H1 (cell line): ENCODE measurements around the gene INPP4B. TPM values are rescaled to one million over a fixed set of nuclear protein-coding genes. Genes with fewer than 3 reads are reported as not detected.

Source experiments
- ASH2L ChIP-seq: fragments of 200-600, 300-600 bp; sonication (generic); IDR thresholded peaks from one replicate; pipeline ENCODE4 v1.7.1; 2017; ENCODE audit warnings: low read length
- EZH2 ChIP-seq: fragments of 200-600 bp; sonication (generic); IDR thresholded peaks from 2 replicates; pipeline ENCODE4 v1.7.1; 2012; ENCODE audit warnings: low read depth, mild to moderate bottlenecking, moderate library complexity, low read length, inconsistent platforms; ENCODE audit not compliant: severe bottlenecking
- PHF8 ChIP-seq: fragments of 200-600 bp; sonication (generic); conservative IDR thresholded peaks from 2 replicates; pipeline ENCODE4 v1.7.1; 2012; ENCODE audit warnings: low read depth, mild to moderate bottlenecking, inconsistent platforms, low read length, moderate library complexity
- POLR2A ChIP-seq, 2 experiments: IDR thresholded peaks; 1 replicate in 1 of 2; 2 replicates in 1 of 2; pipeline ENCODE4 v1.6.1; 2011; ENCODE audit warnings: low read depth in 2 of 2, low read length in 2 of 2, mild to moderate bottlenecking in 2 of 2; ENCODE audit errors: control extremely low read depth in 1 of 2
- TEAD4 ChIP-seq: IDR thresholded peaks from 2 replicates; pipeline ENCODE4 v1.6.1; 2012; ENCODE audit warnings: low read depth, low read length, inconsistent platforms, mixed read lengths
- polyA plus RNA-seq, 7 experiments: library from polyadenylated mRNA; depleted of rRNA in 3 of 7; stranded (reverse) in 5 of 7; unstranded in 2 of 7; fragments of >200 nt in 5 of 7; fragments of 200-250 nt in 2 of 7; gene quantifications; 1 replicate in 5 of 7; 2 replicates in 1 of 7; 4 replicates in 1 of 7; pipeline versions ENCODE4 v1.2.1 to v1.2.3, GENCODE V29; 2011 to 2013; ENCODE audit warnings: missing spikeins in 2 of 7, mixed read lengths in 2 of 7
- total RNA-seq: library from RNA; stranded (reverse); fragmentation: NEBNext Ultra II Directional; extraction: Animal tissue kit (Norgen Biotek cat#: 25700); gene quantifications from 2 replicates; pipeline ENCODE4 v1.2.1, GENCODE V29; 2021
- TF ChIP-seq, protein P1 (sequence below): fragments of 300-600 bp; sonication (generic); IDR thresholded peaks from 2 replicates; pipeline ENCODE4 v1.7.1; 2012; ENCODE audit warnings: low read length, moderate library complexity, mild to moderate bottlenecking, inconsistent platforms; ENCODE audit not compliant: insufficient replicate concordance

INPP4B gene
- total and polyA plus RNA-seq, 2 of the 8 experiments (the other 6 are each of a cell fraction or from before 2014, with no cell fraction given), result 0.11 to 0.54 TPM

GRCh38 chr4:142041788-142042187 lies 804.3 kb downstream of the INPP4B start (continued):
- TF ChIP-seq, protein P1, sequence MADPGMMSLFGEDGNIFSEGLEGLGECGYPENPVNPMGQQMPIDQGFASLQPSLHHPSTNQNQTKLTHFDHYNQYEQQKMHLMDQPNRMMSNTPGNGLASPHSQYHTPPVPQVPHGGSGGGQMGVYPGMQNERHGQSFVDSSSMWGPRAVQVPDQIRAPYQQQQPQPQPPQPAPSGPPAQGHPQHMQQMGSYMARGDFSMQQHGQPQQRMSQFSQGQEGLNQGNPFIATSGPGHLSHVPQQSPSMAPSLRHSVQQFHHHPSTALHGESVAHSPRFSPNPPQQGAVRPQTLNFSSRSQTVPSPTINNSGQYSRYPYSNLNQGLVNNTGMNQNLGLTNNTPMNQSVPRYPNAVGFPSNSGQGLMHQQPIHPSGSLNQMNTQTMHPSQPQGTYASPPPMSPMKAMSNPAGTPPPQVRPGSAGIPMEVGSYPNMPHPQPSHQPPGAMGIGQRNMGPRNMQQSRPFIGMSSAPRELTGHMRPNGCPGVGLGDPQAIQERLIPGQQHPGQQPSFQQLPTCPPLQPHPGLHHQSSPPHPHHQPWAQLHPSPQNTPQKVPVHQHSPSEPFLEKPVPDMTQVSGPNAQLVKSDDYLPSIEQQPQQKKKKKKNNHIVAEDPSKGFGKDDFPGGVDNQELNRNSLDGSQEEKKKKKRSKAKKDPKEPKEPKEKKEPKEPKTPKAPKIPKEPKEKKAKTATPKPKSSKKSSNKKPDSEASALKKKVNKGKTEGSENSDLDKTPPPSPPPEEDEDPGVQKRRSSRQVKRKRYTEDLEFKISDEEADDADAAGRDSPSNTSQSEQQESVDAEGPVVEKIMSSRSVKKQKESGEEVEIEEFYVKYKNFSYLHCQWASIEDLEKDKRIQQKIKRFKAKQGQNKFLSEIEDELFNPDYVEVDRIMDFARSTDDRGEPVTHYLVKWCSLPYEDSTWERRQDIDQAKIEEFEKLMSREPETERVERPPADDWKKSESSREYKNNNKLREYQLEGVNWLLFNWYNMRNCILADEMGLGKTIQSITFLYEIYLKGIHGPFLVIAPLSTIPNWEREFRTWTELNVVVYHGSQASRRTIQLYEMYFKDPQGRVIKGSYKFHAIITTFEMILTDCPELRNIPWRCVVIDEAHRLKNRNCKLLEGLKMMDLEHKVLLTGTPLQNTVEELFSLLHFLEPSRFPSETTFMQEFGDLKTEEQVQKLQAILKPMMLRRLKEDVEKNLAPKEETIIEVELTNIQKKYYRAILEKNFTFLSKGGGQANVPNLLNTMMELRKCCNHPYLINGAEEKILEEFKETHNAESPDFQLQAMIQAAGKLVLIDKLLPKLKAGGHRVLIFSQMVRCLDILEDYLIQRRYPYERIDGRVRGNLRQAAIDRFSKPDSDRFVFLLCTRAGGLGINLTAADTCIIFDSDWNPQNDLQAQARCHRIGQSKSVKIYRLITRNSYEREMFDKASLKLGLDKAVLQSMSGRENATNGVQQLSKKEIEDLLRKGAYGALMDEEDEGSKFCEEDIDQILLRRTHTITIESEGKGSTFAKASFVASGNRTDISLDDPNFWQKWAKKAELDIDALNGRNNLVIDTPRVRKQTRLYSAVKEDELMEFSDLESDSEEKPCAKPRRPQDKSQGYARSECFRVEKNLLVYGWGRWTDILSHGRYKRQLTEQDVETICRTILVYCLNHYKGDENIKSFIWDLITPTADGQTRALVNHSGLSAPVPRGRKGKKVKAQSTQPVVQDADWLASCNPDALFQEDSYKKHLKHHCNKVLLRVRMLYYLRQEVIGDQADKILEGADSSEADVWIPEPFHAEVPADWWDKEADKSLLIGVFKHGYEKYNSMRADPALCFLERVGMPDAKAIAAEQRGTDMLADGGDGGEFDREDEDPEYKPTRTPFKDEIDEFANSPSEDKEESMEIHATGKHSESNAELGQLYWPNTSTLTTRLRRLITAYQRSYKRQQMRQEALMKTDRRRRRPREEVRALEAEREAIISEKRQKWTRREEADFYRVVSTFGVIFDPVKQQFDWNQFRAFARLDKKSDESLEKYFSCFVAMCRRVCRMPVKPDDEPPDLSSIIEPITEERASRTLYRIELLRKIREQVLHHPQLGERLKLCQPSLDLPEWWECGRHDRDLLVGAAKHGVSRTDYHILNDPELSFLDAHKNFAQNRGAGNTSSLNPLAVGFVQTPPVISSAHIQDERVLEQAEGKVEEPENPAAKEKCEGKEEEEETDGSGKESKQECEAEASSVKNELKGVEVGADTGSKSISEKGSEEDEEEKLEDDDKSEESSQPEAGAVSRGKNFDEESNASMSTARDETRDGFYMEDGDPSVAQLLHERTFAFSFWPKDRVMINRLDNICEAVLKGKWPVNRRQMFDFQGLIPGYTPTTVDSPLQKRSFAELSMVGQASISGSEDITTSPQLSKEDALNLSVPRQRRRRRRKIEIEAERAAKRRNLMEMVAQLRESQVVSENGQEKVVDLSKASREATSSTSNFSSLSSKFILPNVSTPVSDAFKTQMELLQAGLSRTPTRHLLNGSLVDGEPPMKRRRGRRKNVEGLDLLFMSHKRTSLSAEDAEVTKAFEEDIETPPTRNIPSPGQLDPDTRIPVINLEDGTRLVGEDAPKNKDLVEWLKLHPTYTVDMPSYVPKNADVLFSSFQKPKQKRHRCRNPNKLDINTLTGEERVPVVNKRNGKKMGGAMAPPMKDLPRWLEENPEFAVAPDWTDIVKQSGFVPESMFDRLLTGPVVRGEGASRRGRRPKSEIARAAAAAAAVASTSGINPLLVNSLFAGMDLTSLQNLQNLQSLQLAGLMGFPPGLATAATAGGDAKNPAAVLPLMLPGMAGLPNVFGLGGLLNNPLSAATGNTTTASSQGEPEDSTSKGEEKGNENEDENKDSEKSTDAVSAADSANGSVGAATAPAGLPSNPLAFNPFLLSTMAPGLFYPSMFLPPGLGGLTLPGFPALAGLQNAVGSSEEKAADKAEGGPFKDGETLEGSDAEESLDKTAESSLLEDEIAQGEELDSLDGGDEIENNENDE, result no peak
- TF ChIP-seq PHF8 (no peak), TEAD4 (no peak), EZH2 (no peak), ASH2L (no peak), POLR2A (IDR thresholded peaks at IDR 0.05; ENCODE audit: control extremely low read depth in 1 of 2, low read depth in 2 of 2, low read length in 2 of 2) (no peak)
